Activated CD8-positive, alpha-beta memory T cell treated with anti-CD3 and anti-CD28 coated beads, Interleukin-2, amount 50 U/mL, for 1 hour (primary cell): ENCODE measurements around the gene GCM1.

ENCODE experiments used
- DNase-seq: peaks from one replicate; pipeline ENCODE4 v3.0.0-alpha.2; 2020; ENCODE audit errors: extremely low read depth

The GCM1 gene

GRCh38 chr6:53104916-53105315 lies 43.7 kb downstream of the GCM1 start:
- no peak for DNase-seq

- no peak for DNase-seq
Measured at GRCh38 chr6:53103993-53104675, 44.5 kb downstream of the GCM1 start.

GRCh38 chr6:53101006-53101405 lies 47.6 kb downstream of the GCM1 start:
- DNase-seq = no peak

- DNase-seq = no peak
Measured at GRCh38 chr6:53100561-53100960, 48.1 kb downstream of the GCM1 start.

GRCh38 chr6:53095716-53096115 lies 52.9 kb downstream of the GCM1 start:
- no peak for DNase-seq

- DNase-seq = no peak
Measured at GRCh38 chr6:53095270-53095669, 53.4 kb downstream of the GCM1 start.

GRCh38 chr6:53090576-53090975 lies 58.1 kb downstream of the GCM1 start:
- no peak for DNase-seq

GRCh38 chr6:53089948-53090347 lies 58.7 kb downstream of the GCM1 start:
- DNase-seq = no peak

GRCh38 chr6:53086302-53086701 lies 62.3 kb downstream of the GCM1 start:
- no peak for DNase-seq

- no peak for DNase-seq
Measured at GRCh38 chr6:53080813-53081212, 67.8 kb downstream of the GCM1 start.
